Measurements from ENCODE around the gene SYNPO. TPM values are rescaled to one million over a fixed set of nuclear protein-coding genes. Genes with fewer than 3 reads are reported as not detected.

SYNPO gene
- polyA plus RNA-seq, 1 of the 3 experiments (the other 2 are of a cell fraction) = 5.1 TPM

- WGBS (ENCODE audit: low lambda C conversion rate) = 52% methylated on average over 5 of the region's 5 CpGs
- H3K9me2 ChIP-seq = no peaks in the 10 kb centered on the region
- H3K4me3 ChIP-seq (ENCODE audit: low read depth in 2 of 2, low read length in 1 of 2) = no peak overlapping the region
- no peaks in the 10 kb centered on the region for H3F3A ChIP-seq (replicated peaks; ENCODE audit: insufficient read depth)
- CTCF ChIA-PET = interaction anchor here (0.6 to 12.2 kb wide), 23 partner anchors 8 to 196 kb away, joined by 3 to 160 read pairs (median 4); partner anchors contain the start of genes MYOZ3, RBM22 and SMIM3
- DNase-seq = peak; percentile 65
- H3K27ac ChIP-seq (ENCODE audit: low read depth in 2 of 2, low read length in 1 of 2) = peak overlapping the region in 1 of 2 experiments; percentile 76; a peak in 2 of 4 replicates
- POLR2A ChIA-PET = interaction anchor here (1.5 to 2.3 kb wide), 2 partner anchors 22 to 52 kb away, joined by 5 to 7 read pairs; no protein-coding TSS in a partner anchor
- peaks cover 9 to 59% of the 10 kb centered on the region in 2 experiments for H3K4me1 ChIP-seq (ENCODE audit: control insufficient read depth in 1 of 2, insufficient read depth in 2 of 2, low read depth in 1 of 2, low read length in 1 of 2)
- no peaks in the 10 kb centered on the region for H3K27me3 ChIP-seq (ENCODE audit: insufficient read depth)
- no peak overlapping the region for H2AFZ ChIP-seq (ENCODE audit: low read depth)
- no peak overlapping the region for H3K9ac ChIP-seq
- H3K36me3 ChIP-seq (replicated peaks in 1 of 2; ENCODE audit: control insufficient read depth in 1 of 2, insufficient read depth in 2 of 2, low read length in 1 of 2) = peaks cover 11 to 34% of the 10 kb centered on the region in 2 experiments
- no peaks in the 10 kb centered on the region; the same call in 1 of the 2 replicates for H4K20me1 ChIP-seq (ENCODE audit: insufficient read depth)
- H3K79me2 ChIP-seq (ENCODE audit: insufficient read depth) = no peaks in the 10 kb centered on the region
- H3K4me2 ChIP-seq = peak overlapping the region; percentile 22; the same call in 1 of the 2 replicates
- H3K9me3 ChIP-seq = no peaks in the 10 kb centered on the region
- TF ChIP-seq USF1 (IDR thresholded peaks at IDR 0.05; ENCODE audit: borderline replicate concordance, low read depth) (no peak), RAD21 (IDR thresholded peaks at IDR 0.05; ENCODE audit: low read length) (peak; percentile 56), RXRA (IDR thresholded peaks at IDR 0.05; ENCODE audit: borderline replicate concordance, low read depth) (no peak), TCF12 (IDR thresholded peaks at IDR 0.05) (peak; percentile 33; the same call in 1 of the 2 replicates), FOXJ3 (CRISPR knock-in tag; IDR thresholded peaks at IDR 0.05) (no peak), CHD2 (IDR thresholded peaks at IDR 0.05; ENCODE audit: low read length, partially characterized antibody) (no peak), GABPA (IDR thresholded peaks at IDR 0.05; ENCODE audit: low read depth) (no peak), RCOR1 (IDR thresholded peaks at IDR 0.05; ENCODE audit: low read length) (no peak), RFX5 (IDR thresholded peaks at IDR 0.05; ENCODE audit: low read length) (no peak), SIN3A (IDR thresholded peaks at IDR 0.05; ENCODE audit: borderline replicate concordance, low read depth, low read length) (no peak), MXI1 (IDR thresholded peaks at IDR 0.05; ENCODE audit: low read depth, low read length) (peak; percentile 26; the same call in 1 of the 2 replicates), ELF1 (IDR thresholded peaks at IDR 0.05) (no peak), NFIC (IDR thresholded peaks at IDR 0.05; ENCODE audit: borderline replicate concordance) (peak; percentile 78), REST (IDR thresholded peaks at IDR 0.05; ENCODE audit: low read depth, low read length) (no peak), FOXM1 (IDR thresholded peaks at IDR 0.05; ENCODE audit: low read depth) (no peak), SMC3 (IDR thresholded peaks at IDR 0.05; ENCODE audit: low read depth, low read length) (peak; percentile 41), JUND (IDR thresholded peaks at IDR 0.05) (no peak), POLR2AphosphoS5 (IDR thresholded peaks at IDR 0.05; ENCODE audit: low read depth, low read length) (no peak), ZBTB33 (IDR thresholded peaks at IDR 0.05; ENCODE audit: borderline replicate concordance, low read depth) (no peak), MEF2A (IDR thresholded peaks at IDR 0.05; ENCODE audit: borderline replicate concordance, low read depth) (no peak), TEAD4 (IDR thresholded peaks at IDR 0.05; ENCODE audit: borderline replicate concordance, insufficient read depth) (no peak)
- TF ChIP-seq, protein P1, sequence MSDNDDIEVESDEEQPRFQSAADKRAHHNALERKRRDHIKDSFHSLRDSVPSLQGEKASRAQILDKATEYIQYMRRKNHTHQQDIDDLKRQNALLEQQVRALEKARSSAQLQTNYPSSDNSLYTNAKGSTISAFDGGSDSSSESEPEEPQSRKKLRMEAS (IDR thresholded peaks at IDR 0.05; ENCODE audit: low read depth) = no peak
- TF ChIP-seq, protein P2, sequence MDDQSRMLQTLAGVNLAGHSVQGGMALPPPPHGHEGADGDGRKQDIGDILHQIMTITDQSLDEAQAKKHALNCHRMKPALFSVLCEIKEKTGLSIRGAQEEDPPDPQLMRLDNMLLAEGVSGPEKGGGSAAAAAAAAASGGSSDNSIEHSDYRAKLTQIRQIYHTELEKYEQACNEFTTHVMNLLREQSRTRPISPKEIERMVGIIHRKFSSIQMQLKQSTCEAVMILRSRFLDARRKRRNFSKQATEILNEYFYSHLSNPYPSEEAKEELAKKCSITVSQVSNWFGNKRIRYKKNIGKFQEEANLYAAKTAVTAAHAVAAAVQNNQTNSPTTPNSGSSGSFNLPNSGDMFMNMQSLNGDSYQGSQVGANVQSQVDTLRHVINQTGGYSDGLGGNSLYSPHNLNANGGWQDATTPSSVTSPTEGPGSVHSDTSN (IDR thresholded peaks at IDR 0.05) = no peak
- TF ChIP-seq, protein P3, sequence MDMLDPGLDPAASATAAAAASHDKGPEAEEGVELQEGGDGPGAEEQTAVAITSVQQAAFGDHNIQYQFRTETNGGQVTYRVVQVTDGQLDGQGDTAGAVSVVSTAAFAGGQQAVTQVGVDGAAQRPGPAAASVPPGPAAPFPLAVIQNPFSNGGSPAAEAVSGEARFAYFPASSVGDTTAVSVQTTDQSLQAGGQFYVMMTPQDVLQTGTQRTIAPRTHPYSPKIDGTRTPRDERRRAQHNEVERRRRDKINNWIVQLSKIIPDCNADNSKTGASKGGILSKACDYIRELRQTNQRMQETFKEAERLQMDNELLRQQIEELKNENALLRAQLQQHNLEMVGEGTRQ (IDR thresholded peaks at IDR 0.05; ENCODE audit: borderline replicate concordance, low read depth, low read length) = no peak
These were observed 12.8 kb downstream of the SYNPO start for GRCh38 chr5:150653145-150653761.

Measured in SK-N-SH (cell line).